Activated CD4-positive, alpha-beta memory T cell treated with anti-CD3 and anti-CD28 coated beads, Interleukin-2, amount 10 ng/mL, durations not matched to agents 7 days and 5 days (primary cell): ENCODE measurements around the gene IER5L. TPM values are rescaled to one million over a fixed set of nuclear protein-coding genes. Genes with fewer than 3 reads are reported as not detected.
A peak's percentile ranks its signal among the peaks of the same experiment; 100 is the strongest.

Experiments
- CTCF ChIA-PET: fragments of 350-600 bp; sonication (Branson Sonifier 250); formaldehyde crosslinking; loops from one replicate; lab custom pipeline; 2021; ENCODE audit warnings: antibody characterized with exemption, inconsistent platforms; lab: Charles Lee
- POLR2A ChIA-PET: fragments of 350-600 bp; sonication (Branson Sonifier 250); formaldehyde crosslinking; loops from one replicate; lab custom pipeline; 2021; ENCODE audit warnings: antibody characterized with exemption; lab: Charles Lee
- DNase-seq: peaks from one replicate; pipeline ENCODE4 v3.0.0-alpha.2; 2020
- H3K27ac Mint-ChIP-seq: one replicate; pipeline ENCODE4 v1.8.0; 2021; ENCODE audit warnings: mild to moderate bottlenecking, mixed read lengths
- H3K27me3 Mint-ChIP-seq: one replicate; pipeline ENCODE4 v1.8.0; 2021; ENCODE audit warnings: mixed read lengths
- H3K36me3 Mint-ChIP-seq: one replicate; pipeline ENCODE4 v1.8.0; 2021; ENCODE audit warnings: low read depth, mixed read lengths
- H3K4me1 Mint-ChIP-seq: one replicate; pipeline ENCODE4 v1.8.0; 2021; ENCODE audit warnings: mixed read lengths
- H3K4me3 Mint-ChIP-seq: one replicate; pipeline ENCODE4 v1.8.0; 2021; ENCODE audit warnings: mild to moderate bottlenecking, mixed read lengths
- H3K9me3 Mint-ChIP-seq: one replicate; pipeline ENCODE4 v1.8.0; 2021; ENCODE audit warnings: mixed read lengths
- total RNA-seq, 2 experiments: library from RNA; stranded (reverse); gene quantifications; one replicate each; pipeline ENCODE4 v1.2.3, GENCODE V29; 2021

The IER5L gene
- total RNA-seq, 2 experiments from 2014 or later = 2.4 to 3.0 TPM

DNA sequence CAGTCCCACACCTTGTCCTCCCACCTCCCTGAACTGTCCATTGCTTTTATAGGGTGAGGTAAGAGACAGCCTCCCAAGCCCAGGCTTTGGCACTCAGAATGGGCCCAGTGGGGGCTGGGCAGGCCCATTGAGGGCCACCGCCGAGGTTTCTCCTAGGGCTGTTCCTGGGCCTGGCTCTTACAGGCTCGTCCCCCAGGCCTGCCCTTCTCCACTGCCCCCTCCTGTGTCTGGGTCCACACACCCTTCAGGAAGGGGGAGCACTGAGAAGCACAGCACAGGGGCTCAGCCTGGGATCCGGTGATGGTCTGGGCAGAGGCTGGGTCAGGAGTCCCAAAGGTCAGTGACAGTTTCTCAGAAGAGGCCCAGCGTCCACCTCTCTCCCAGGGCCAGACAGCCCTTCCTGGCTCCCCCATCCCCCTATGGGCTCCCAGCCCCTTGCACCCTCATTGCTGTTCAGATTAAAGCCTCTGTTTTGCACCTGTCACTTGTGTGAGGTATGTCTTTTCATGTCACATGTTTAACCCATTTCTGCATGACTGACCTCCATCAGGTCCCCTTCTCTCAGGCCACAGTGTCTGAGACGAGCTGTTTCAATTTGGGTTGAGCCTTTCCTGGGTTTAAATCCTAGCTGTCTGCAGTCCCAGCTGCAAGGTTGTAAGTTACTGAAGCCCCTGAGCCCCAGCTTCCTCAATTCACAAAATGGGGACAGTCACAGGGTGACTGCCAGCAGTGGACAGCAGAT lies 29.4 kb downstream of the IER5L start:
- no peaks in the 10 kb centered on the region for H3K9me3 Mint-ChIP-seq
- no peak overlapping the region for H3K4me3 Mint-ChIP-seq
- no peak for DNase-seq
- CTCF ChIA-PET = interaction anchor here (1.8 to 2.8 kb wide), 2 partner anchors 8 to 17 kb away, joined by 8 to 11 read pairs; no protein-coding TSS in a partner anchor
- peaks cover 21% of the 10 kb centered on the region for H3K36me3 Mint-ChIP-seq
- H3K4me1 Mint-ChIP-seq = peaks cover 10% of the 10 kb centered on the region
- no peak overlapping the region for H3K27ac Mint-ChIP-seq
- no peaks in the 10 kb centered on the region for H3K27me3 Mint-ChIP-seq
- POLR2A ChIA-PET = interaction anchor here (1.0 kb wide), 1 partner anchor 8 kb away, joined by 4 read pairs; no protein-coding TSS in a partner anchor

DNA sequence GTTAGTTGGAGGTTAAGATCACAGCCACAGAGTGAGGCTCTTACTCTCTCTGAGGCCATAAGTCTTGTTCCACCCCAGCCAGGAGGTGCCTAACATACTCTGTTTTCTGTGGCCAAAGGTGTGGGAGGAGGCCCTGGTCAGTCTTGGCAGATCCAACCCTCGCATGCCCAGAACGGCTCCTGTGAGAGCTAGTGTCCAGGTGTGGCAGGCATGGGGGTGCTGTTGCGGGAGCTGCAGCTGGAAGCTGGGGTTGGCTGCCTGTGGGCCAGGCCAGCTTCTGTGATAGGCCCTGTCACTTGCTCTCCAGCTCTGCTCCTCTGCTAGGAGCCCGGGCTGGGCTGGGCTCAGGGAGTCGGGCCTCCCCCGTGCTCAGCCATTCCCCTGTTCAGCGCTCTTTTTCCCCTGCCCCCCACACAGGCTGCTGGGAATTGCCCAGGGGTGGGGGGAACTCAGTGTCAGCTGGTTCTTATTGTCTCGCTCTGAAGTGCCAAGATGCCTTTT lies 31.6 kb downstream of the IER5L start:
- no peak for DNase-seq
- H3K27ac Mint-ChIP-seq = no peak overlapping the region
- no peaks in the 10 kb centered on the region for H3K9me3 Mint-ChIP-seq
- H3K36me3 Mint-ChIP-seq = peaks cover 20% of the 10 kb centered on the region
- H3K4me3 Mint-ChIP-seq = no peak overlapping the region
- POLR2A ChIA-PET = no interaction called here
- peaks cover 24% of the 10 kb centered on the region for H3K4me1 Mint-ChIP-seq
- H3K27me3 Mint-ChIP-seq = no peaks in the 10 kb centered on the region
- CTCF ChIA-PET = no interaction called here

DNA sequence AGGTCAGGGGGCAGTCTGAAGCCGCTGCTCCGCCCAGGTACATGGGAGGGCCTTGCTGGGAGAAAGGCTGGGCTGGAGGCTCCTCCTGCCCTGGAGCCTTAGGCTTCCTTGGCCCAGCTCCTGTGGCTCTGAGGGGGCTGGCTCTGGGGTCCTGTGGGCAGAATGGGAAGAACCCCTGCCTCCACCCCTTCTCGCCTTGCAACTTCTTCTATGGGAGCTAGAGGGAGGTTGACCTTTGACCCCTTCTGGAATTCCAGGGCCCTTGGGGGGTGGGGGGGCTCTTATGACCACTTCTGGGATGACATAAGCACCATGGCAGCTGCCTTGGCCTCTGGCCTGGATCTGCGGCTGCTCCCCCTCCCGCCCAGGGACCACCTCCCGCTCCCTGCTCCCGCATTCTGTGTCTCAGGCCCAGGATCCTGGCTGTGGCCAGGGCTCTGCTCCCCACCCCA lies 32.2 kb downstream of the IER5L start:
- CTCF ChIA-PET = interaction anchor here (4.8 kb wide), 1 partner anchor 14 kb away, joined by 77 read pairs; no protein-coding TSS in a partner anchor
- POLR2A ChIA-PET = no interaction called here
- peaks cover 16% of the 10 kb centered on the region for H3K36me3 Mint-ChIP-seq
- H3K9me3 Mint-ChIP-seq = no peaks in the 10 kb centered on the region
- H3K4me3 Mint-ChIP-seq = no peak overlapping the region
- H3K27me3 Mint-ChIP-seq = no peaks in the 10 kb centered on the region
- peaks cover 30% of the 10 kb centered on the region for H3K4me1 Mint-ChIP-seq
- no peak for DNase-seq
- H3K27ac Mint-ChIP-seq = no peak overlapping the region

DNA sequence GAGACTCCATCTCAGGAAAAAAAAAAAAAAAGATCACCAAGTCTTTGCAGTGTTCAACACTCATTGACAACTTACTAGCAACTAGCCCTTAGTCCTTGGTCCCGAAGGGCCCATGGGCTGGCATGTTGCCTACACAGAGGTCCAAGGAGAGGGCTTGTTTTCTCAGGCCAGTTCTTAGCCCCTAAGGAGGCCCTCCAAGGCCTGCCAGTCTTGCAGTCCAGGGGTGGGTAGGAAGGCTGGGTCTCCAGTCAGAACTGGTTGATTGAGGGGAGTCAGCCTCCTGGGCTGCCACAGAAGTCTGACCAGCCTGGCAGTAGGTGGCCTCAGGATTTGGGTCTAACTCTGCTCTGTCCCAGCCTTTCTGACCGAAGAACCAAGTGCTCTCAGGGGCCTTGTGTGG lies 32.7 kb downstream of the IER5L start:
- Mint-ChIP-seq H3K36me3 (peaks cover 16% of the 10 kb centered on the region), H3K4me3 (no peak overlapping the region), H3K4me1 (peaks cover 35% of the 10 kb centered on the region), H3K9me3 (no peaks in the 10 kb centered on the region), H3K27ac (no peak overlapping the region), H3K27me3 (no peaks in the 10 kb centered on the region)
- DNase-seq = no peak
- ChIA-PET POLR2A (no interaction called here), CTCF (interaction anchor here (4.8 kb wide), 1 partner anchor 13 kb away, joined by 77 read pairs; no protein-coding TSS in a partner anchor)

DNA sequence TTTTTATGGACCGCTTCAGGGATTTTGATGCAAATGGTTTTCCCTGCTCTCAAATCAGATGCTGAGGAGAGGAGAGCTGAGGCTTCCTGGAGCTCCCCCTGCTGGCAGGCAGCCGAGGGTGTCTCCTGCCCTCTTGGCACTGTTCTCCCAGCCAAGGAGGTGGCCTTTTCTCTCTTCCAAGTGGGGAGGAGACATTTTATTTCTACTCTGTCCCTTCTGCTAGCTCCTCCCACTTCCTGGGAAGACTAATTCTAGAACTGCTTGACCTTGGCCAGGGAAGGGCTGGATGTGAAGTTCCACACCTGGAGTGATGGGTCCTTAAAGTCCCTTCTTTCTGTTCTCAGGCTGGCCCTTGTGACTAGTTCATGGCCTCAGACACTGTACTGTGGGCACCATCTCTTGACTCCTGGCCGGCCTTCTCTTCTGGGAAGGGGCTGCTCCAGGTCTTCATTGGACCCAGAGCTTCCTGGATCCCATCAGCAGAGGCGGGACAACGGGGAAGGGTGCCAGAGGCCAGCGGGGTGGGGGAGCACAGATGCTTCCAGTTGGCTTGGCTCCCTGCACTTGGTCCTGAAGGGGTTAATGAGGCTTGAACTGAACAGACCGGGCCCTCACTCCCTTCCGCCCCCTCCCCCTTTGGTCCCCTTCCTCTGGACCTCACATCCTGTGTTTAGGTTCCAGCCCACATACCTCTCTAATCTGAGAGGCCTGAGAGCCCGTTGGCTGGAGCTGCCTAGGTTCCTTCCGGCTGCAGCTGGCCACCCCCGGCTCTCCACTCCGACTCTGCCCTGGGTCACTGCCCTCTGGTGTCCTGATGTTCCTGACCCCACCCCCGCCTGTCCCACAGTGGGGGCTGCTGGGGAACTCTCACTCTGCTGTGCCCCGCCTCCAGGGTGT lies 34.8 kb downstream of the IER5L start:
- H3K4me3 Mint-ChIP-seq = no peak overlapping the region
- peaks cover 38% of the 10 kb centered on the region for H3K4me1 Mint-ChIP-seq
- H3K36me3 Mint-ChIP-seq = peaks cover 23% of the 10 kb centered on the region
- CTCF ChIA-PET = interaction anchor here (0.6 to 9.4 kb wide), 46 partner anchors 9 to 646 kb away, joined by 3 to 112 read pairs (median 4); partner anchors contain the start of genes C9orf50, IER5L and NTMT1
- POLR2A ChIA-PET = interaction anchor here (0.7 to 2.3 kb wide), 5 partner anchors 10 to 481 kb away, joined by 3 to 8 read pairs (median 4); no protein-coding TSS in a partner anchor
- H3K9me3 Mint-ChIP-seq = no peaks in the 10 kb centered on the region
- H3K27me3 Mint-ChIP-seq = no peaks in the 10 kb centered on the region
- no peak overlapping the region for H3K27ac Mint-ChIP-seq
- peak; percentile 77 for DNase-seq

DNA sequence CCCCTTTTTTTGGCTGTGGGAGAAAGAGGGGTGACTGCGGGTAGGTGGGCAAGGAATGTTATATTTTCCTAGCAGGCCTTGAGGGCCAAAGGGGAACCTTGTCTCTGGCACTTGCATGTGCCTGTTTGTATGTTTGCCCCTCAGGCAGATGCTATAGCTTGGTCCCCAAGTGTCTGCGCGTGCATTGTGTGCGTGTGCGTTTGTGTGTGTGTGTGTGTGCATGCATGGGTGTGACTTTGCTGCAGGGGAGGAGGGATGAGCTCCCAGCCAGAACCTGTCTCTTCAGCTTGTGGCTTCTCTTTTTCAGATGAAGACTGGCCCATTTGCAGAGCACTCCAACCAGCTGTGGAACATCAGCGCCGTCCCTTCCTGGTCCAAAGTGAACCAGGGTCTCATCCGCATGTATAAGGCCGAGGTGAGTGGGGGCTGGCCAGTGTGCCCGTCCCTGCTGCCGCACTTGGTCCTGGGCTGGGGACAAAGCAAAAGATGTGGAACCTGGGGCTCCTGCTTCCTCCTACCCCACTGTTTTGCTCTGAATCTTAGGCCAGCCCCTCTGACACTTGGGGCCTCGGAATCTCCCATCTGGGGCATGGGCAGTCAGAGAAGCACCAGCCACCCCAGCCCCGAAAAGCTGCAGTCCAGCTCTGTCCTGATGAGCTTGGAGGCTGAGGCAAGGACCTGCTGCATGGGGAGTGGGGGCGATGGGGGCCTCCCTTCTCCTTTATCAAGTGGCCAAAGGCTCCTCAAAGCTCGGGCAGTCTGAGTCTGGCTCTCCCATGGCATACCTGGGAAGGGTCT lies 35.7 kb downstream of the IER5L start:
- ChIA-PET CTCF (interaction anchor here (0.6 to 9.4 kb wide), 46 partner anchors 9 to 647 kb away, joined by 3 to 112 read pairs (median 4); partner anchors contain the start of genes C9orf50, IER5L and NTMT1), POLR2A (interaction anchor here (0.7 to 2.7 kb wide), 9 partner anchors 9 to 483 kb away, joined by 3 to 15 read pairs (median 4); partner anchors contain the start of genes IER5L, NTMT1 and PTPA)
- H3K27ac Mint-ChIP-seq = peak overlapping the region; percentile 45
- H3K4me3 Mint-ChIP-seq = no peak overlapping the region
- H3K9me3 Mint-ChIP-seq = no peaks in the 10 kb centered on the region
- DNase-seq = no peak
- H3K36me3 Mint-ChIP-seq = peaks cover 33% of the 10 kb centered on the region
- H3K27me3 Mint-ChIP-seq = no peaks in the 10 kb centered on the region
- H3K4me1 Mint-ChIP-seq = peaks cover 38% of the 10 kb centered on the region

DNA sequence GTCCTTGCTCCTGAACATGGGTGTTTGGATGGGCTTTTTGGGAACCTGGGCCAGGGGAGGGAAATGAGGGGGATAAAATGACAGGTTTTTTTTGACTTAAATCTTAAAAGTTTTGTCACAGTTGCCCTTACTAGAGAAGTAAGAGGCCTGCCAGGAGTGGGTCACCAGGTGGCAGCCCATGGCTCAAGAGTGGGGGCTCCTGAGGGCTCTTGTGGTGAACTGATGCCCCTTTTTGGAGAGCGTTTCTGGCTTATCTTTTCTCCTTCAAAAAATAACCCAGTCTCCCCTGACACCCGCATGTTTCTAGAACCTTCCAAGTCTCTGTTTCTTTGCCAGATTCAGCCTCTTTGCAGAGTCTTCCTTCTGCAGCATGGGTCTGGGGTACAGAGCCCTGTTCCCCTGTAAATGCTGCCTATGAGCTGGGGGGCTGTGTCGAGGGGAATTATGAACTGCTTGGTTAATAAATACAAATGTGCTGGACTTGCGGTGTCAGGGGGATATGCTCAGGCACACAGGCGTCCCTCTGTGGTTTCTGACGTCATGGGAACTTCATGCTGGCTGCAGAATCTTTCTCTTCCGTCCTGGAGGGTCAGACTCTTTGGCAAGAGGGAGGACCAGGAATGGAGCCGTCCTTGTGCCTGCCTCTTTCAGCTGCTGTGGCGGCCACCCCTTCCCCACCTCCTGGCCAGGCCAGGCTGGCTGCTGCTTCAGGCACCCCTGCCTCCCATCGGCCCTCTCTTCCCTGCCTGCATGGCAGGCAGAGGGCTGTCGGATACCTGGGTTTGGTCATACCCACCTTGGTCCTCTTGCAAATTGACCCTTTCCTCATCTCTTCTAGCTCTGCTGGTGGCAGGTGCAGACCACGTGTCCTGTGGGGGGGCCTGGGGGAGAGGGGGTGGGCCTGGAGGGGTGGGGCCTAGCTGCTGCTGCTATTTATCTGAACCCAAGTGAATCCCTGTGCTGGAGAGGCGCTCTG lies 36.7 kb downstream of the IER5L start:
- peak; percentile 33 for DNase-seq
- POLR2A ChIA-PET = interaction anchor here (0.9 to 3.0 kb wide), 12 partner anchors 8 to 663 kb away, joined by 3 to 24 read pairs (median 7); partner anchors contain the start of genes IER5L, NTMT1 and PTPA

DNA sequence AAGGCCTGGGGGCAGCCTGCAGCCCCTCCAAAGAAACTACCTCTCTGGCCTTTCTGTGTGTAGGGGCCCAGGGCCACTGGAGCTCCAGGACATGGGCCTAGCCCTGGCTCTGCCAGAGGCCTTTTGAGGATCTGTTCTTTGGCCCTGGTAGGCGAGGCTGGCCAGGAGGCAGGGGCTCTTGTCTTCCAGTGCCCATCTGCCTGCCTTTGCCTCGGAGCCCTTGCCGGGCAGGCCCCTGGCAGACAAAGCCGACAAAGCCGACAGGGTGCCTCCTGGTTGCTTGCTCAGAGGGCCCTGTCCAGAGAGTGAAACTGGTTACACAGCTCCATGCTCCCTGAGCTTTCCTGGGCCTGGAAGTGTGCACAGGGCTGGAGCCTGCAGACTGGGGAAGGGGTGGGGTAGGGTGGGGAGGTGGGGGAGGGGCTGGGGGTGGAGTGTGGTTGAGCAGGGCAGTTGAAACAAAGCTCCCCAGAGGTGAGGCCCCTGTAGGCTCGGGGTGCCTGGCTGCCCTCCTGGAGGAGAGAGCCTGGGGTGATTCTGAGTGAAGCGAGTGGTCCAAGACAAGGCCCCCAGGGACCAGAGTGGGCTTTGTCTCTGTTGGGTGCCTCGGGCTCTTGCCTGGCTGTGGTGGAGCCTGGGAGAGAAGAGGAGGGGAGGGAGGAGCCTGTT lies 37.5 kb downstream of the IER5L start:
- Mint-ChIP-seq H3K4me1 (peaks cover 38% of the 10 kb centered on the region), H3K36me3 (peaks cover 31% of the 10 kb centered on the region), H3K4me3 (peak overlapping the region; percentile 77), H3K9me3 (no peaks in the 10 kb centered on the region), H3K27ac (peak overlapping the region; percentile 96), H3K27me3 (no peaks in the 10 kb centered on the region)
- ChIA-PET POLR2A (interaction anchor here (0.8 to 3.4 kb wide), 16 partner anchors 9 to 664 kb away, joined by 3 to 34 read pairs (median 6); partner anchors contain the start of genes C9orf50, IER5L and NTMT1), CTCF (interaction anchor here (0.5 to 9.4 kb wide), 30 partner anchors 9 to 644 kb away, joined by 3 to 112 read pairs (median 4); partner anchors contain the start of genes C9orf50, IER5L and NTMT1)
- DNase-seq = peak; percentile 36

More for the DNA sequence above, 36.7 kb downstream of the IER5L start:
- Mint-ChIP-seq H3K27ac (peak overlapping the region; percentile 96), H3K4me3 (peak overlapping the region; percentile 54), H3K9me3 (no peaks in the 10 kb centered on the region), H3K36me3 (peaks cover 31% of the 10 kb centered on the region), H3K4me1 (peaks cover 38% of the 10 kb centered on the region), H3K27me3 (no peaks in the 10 kb centered on the region)
- CTCF ChIA-PET = interaction anchor here (0.5 to 9.4 kb wide), 12 partner anchors 8 to 570 kb away, joined by 3 to 112 read pairs (median 12); partner anchors contain the start of genes IER5L and NTMT1

DNA sequence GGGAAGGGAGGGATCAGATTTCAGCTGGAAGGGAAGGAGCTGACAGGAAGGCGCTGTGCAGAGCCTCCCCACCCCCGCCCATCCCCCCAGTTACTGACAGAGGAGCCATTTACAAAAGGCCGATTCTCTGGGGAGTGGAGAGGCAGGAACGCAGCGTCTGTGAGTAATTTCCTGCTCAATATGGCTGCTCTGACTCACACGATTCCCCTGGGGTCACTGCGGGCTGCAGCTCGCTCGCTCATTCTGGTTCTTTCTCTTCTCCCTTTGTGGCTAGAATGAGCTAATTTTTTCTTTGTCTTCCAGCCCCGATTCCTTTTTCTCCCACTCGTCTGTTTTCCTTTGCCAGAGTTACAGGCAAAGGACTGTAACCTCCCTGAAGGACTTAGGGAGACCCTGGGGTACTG lies 38.1 kb downstream of the IER5L start:
- DNase-seq = peak; percentile 87
- peak overlapping the region; percentile 96 for H3K27ac Mint-ChIP-seq
- no peaks in the 10 kb centered on the region for H3K27me3 Mint-ChIP-seq
- ChIA-PET CTCF (interaction anchor here (0.6 to 9.4 kb wide), 31 partner anchors 9 to 645 kb away, joined by 3 to 112 read pairs (median 4); partner anchors contain the start of genes C9orf50, IER5L and NTMT1), POLR2A (interaction anchor here (0.8 to 3.4 kb wide), 17 partner anchors 8 to 664 kb away, joined by 3 to 34 read pairs (median 5); partner anchors contain the start of genes C9orf50, IER5L and NTMT1)
- no peaks in the 10 kb centered on the region for H3K9me3 Mint-ChIP-seq
- peaks cover 36% of the 10 kb centered on the region for H3K36me3 Mint-ChIP-seq
- peak overlapping the region; percentile 77 for H3K4me3 Mint-ChIP-seq
- H3K4me1 Mint-ChIP-seq = peaks cover 38% of the 10 kb centered on the region
